CD1c-positive myeloid dendritic cell (primary cell): Measurements from ENCODE around the gene PCDHA8.
"Not testable (repeated sequence)": the region's sequence is repeated elsewhere in the genome, so short reads cannot be mapped to it uniquely, and the experiment has no call there.

Experiments used
- DNase-seq: peaks from one replicate; pipeline ENCODE4 v3.0.0-alpha.2; 2016; ENCODE audit errors: extremely low spot score

The PCDHA8 gene

GRCh38 chr5:140829511-140830501 is 11.2 kb upstream of the PCDHA8 start:
- DNase-seq, result not testable (repeated sequence)

- DNase-seq, result no peak
These were observed 7.0 kb upstream of the PCDHA8 start, which contains the start of gene PCDHA7 for GRCh38 chr5:140833993-140834392. Gene PCDHA7, plus strand, starts transcription at chr5:140834269. Its CDS starts 115 bp downstream, at chr5:140834384.

- DNase-seq, result not testable (repeated sequence)
These were observed 6.5 kb upstream of the PCDHA8 start for GRCh38 chr5:140834439-140835008.

- DNase-seq, result no peak
These were observed 5.1 kb upstream of the PCDHA8 start for GRCh38 chr5:140835622-140836510.

GRCh38 chr5:140842798-140843733 is 2.1 kb downstream of the PCDHA8 start:
- DNase-seq, result no peak

GRCh38 chr5:140848139-140849102 is 7.4 kb downstream of the PCDHA8 start, which contains the start of gene PCDHA9:
Gene PCDHA9, plus strand, starts transcription at chr5:140848382. Its CDS starts 114 bp downstream, at chr5:140848496.
- not testable (repeated sequence) for DNase-seq

- not testable (repeated sequence) for DNase-seq
These were observed 9.0 kb downstream of the PCDHA8 start for GRCh38 chr5:140849831-140850634.

GRCh38 chr5:140855772-140856674 is 15.0 kb downstream of the PCDHA8 start, which contains the start of gene PCDHA10:
Gene PCDHA10, plus strand, starts transcription at chr5:140855897. Its CDS starts 152 bp downstream, at chr5:140856049.
- DNase-seq, result no peak

- no peak for DNase-seq
These were observed 16.4 kb downstream of the PCDHA8 start for GRCh38 chr5:140857177-140857986.

- DNase-seq, result no peak
These were observed 16.9 kb downstream of the PCDHA8 start for GRCh38 chr5:140857987-140858240.

- no peak for DNase-seq
These were observed 21.7 kb downstream of the PCDHA8 start for GRCh38 chr5:140862441-140863295.

GRCh38 chr5:140868721-140869554 is 28.0 kb downstream of the PCDHA8 start, which contains the start of gene PCDHA11:
Gene PCDHA11, plus strand, starts transcription at chr5:140868957. Its CDS starts 147 bp downstream, at chr5:140869104.
- no peak for DNase-seq

- DNase-seq, result no peak
These were observed 28.5 kb downstream of the PCDHA8 start for GRCh38 chr5:140869555-140869886.

- no peak for DNase-seq
These were observed 29.5 kb downstream of the PCDHA8 start for GRCh38 chr5:140870221-140871201.
